HepG2 (cell line): ENCODE data around the gene EPN3. TPM values are rescaled to one million over a fixed set of nuclear protein-coding genes. Genes with fewer than 3 reads are reported as not detected.

Experiments
- FOSL1 ChIP-seq: sonication (generic); formaldehyde crosslinking; IDR thresholded peaks from 2 replicates; pipeline ENCODE4 v1.9.0; 2021; ENCODE audit warnings: missing genetic modification reagents, borderline replicate concordance
- NFIB ChIP-seq: sonication (generic); formaldehyde crosslinking; IDR thresholded peaks from 2 replicates; pipeline ENCODE4 v1.9.0; 2021; ENCODE audit warnings: missing genetic modification reagents, mild to moderate bottlenecking, borderline replicate concordance
- SMC3 ChIP-seq: IDR thresholded peaks from 2 replicates; pipeline ENCODE4 v1.6.1; 2011; ENCODE audit warnings: low read length, improper control_type of control experiment
- TAF1 ChIP-seq: sonication (generic); formaldehyde crosslinking; IDR thresholded peaks from 2 replicates; pipeline ENCODE4 v1.4.0; 2020; ENCODE audit warnings: missing genetic modification reagents
- ZNF468 ChIP-seq: sonication (generic); formaldehyde crosslinking; IDR thresholded peaks from 2 replicates; pipeline ENCODE4 v1.8.0; 2022; ENCODE audit warnings: mild to moderate bottlenecking, moderate library complexity, missing genetic modification reagents
- ZNF572 ChIP-seq: sonication (generic); formaldehyde crosslinking; IDR thresholded peaks from 2 replicates; pipeline ENCODE4 v1.5.1; 2020; ENCODE audit warnings: mild to moderate bottlenecking, missing genetic modification reagents
- ZNF678 ChIP-seq: sonication (generic); formaldehyde crosslinking; IDR thresholded peaks from 2 replicates; pipeline ENCODE4 v1.4.0; 2020; ENCODE audit warnings: mild to moderate bottlenecking, missing genetic modification reagents
- ZNF777 ChIP-seq: sonication (generic); formaldehyde crosslinking; IDR thresholded peaks from 2 replicates; pipeline ENCODE4 v1.4.0; 2020; ENCODE audit warnings: missing genetic modification reagents
- ZZZ3 ChIP-seq: sonication (generic); formaldehyde crosslinking; IDR thresholded peaks from 2 replicates; pipeline ENCODE4 v1.4.0; 2020; ENCODE audit warnings: missing genetic modification reagents, mild to moderate bottlenecking, borderline replicate concordance
- polyA plus RNA-seq, 8 experiments: library from polyadenylated mRNA; depleted of rRNA in 3 of 8; stranded (reverse) in 7 of 8; unstranded in 1 of 8; fragments of >200 nt; fragmentation: Illumina TruSeq in 4 of 8; extraction: Trizol in 4 of 8; gene quantifications; 2 replicates each; pipeline versions ENCODE4 v1.2.1 to v1.2.3, GENCODE V29; 2011 to 2016; ENCODE audit warnings: low read depth in 4 of 8, missing spikeins in 1 of 8, mixed read lengths in 1 of 8; ENCODE audit not compliant: insufficient read depth in 1 of 8
- total RNA-seq, 5 experiments: library from RNA; depleted of rRNA; stranded (reverse); fragments of >200 nt; fragmentation: Illumina TruSeq; extraction: Trizol; gene quantifications; 2 replicates each; pipeline ENCODE4 v1.2.3, GENCODE V29; 2016; ENCODE audit warnings: low read depth in 1 of 5
- TF ChIP-seq, protein P1 (sequence below): sonication (generic); formaldehyde crosslinking; IDR thresholded peaks from 2 replicates; pipeline ENCODE4 v1.4.0; 2020; ENCODE audit warnings: missing genetic modification reagents
- TF ChIP-seq, protein P2 (sequence below): sonication (generic); formaldehyde crosslinking; IDR thresholded peaks from 2 replicates; pipeline ENCODE4 v1.8.0; 2022; ENCODE audit warnings: missing genetic modification reagents, mild to moderate bottlenecking, moderate library complexity, borderline replicate concordance
- TF ChIP-seq, protein P3 (sequence below): sonication (generic); formaldehyde crosslinking; IDR thresholded peaks from 2 replicates; pipeline ENCODE4 v1.5.0; 2020; ENCODE audit warnings: missing genetic modification reagents, mild to moderate bottlenecking, borderline replicate concordance
- TF ChIP-seq, protein P4 (sequence below): sonication (generic); formaldehyde crosslinking; IDR thresholded peaks from 2 replicates; pipeline ENCODE4 v1.9.0; 2021; ENCODE audit warnings: missing genetic modification reagents, borderline replicate concordance

The EPN3 gene
- total and polyA plus RNA-seq, 2 of the 13 experiments (the other 11 are each of a cell fraction or from before 2014, with no cell fraction given), result 0.11 to 0.95 TPM

DNA sequence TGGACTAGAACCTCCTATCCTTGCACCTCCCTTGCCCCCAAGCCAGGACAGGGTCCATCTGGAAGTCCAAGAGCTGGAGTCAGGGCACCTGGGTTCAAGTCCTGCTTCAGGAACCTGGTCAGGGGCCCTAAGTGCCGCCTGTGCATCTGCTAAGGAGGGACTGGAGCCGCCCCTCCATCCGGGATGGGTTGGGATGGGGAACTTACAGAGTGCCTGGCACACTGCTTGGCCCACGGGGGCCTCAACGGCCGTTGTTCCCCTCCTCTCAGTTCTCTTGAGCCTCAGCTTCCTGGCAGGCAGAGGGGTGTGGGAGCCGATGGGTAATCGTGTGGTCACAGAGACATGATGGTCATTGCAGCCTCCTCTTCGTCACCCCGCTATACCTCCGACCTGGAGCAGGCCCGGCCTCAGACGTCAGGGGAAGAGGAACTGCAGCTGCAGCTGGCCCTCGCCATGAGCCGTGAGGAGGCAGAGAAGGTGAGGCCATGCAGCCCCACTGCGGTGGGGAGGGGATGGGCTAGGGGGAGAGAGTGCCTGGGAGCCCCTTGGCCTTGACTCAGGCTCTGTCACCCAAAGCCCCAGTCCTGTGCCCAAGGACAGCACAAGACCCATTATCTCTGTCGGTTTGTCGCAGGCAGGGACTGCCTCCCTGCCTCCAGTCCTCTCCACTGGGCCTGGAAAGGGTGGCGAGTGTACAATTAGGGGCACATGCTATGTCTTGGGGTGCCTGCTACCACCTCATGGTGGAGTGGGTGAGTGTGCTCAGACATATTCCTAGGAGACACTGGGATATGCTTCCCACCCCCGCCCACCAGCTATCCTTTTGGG lies 5.4 kb downstream of the EPN3 start (continued):
- TF ChIP-seq SMC3 (no peak), TAF1 (no peak), FOSL1 (CRISPR knock-in tag) (no peak), ZNF572 (no peak; the same call in 1 of the 2 replicates), ZNF777 (no peak), ZNF468 (CRISPR knock-in tag) (no peak), NFIB (CRISPR knock-in tag) (no peak), ZZZ3 (no peak), ZNF678 (CRISPR knock-in tag) (no peak)
- TF ChIP-seq, protein P1, sequence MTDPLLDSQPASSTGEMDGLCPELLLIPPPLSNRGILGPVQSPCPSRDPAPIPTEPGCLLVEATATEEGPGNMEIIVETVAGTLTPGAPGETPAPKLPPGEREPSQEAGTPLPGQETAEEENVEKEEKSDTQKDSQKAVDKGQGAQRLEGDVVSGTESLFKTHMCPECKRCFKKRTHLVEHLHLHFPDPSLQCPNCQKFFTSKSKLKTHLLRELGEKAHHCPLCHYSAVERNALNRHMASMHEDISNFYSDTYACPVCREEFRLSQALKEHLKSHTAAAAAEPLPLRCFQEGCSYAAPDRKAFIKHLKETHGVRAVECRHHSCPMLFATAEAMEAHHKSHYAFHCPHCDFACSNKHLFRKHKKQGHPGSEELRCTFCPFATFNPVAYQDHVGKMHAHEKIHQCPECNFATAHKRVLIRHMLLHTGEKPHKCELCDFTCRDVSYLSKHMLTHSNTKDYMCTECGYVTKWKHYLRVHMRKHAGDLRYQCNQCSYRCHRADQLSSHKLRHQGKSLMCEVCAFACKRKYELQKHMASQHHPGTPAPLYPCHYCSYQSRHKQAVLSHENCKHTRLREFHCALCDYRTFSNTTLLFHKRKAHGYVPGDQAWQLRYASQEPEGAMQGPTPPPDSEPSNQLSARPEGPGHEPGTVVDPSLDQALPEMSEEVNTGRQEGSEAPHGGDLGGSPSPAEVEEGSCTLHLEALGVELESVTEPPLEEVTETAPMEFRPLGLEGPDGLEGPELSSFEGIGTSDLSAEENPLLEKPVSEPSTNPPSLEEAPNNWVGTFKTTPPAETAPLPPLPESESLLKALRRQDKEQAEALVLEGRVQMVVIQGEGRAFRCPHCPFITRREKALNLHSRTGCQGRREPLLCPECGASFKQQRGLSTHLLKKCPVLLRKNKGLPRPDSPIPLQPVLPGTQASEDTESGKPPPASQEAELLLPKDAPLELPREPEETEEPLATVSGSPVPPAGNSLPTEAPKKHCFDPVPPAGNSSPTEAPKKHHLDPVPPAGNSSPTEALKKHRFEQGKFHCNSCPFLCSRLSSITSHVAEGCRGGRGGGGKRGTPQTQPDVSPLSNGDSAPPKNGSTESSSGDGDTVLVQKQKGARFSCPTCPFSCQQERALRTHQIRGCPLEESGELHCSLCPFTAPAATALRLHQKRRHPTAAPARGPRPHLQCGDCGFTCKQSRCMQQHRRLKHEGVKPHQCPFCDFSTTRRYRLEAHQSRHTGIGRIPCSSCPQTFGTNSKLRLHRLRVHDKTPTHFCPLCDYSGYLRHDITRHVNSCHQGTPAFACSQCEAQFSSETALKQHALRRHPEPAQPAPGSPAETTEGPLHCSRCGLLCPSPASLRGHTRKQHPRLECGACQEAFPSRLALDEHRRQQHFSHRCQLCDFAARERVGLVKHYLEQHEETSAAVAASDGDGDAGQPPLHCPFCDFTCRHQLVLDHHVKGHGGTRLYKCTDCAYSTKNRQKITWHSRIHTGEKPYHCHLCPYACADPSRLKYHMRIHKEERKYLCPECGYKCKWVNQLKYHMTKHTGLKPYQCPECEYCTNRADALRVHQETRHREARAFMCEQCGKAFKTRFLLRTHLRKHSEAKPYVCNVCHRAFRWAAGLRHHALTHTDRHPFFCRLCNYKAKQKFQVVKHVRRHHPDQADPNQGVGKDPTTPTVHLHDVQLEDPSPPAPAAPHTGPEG (CRISPR knock-in tag), result no peak
- TF ChIP-seq, protein P2, sequence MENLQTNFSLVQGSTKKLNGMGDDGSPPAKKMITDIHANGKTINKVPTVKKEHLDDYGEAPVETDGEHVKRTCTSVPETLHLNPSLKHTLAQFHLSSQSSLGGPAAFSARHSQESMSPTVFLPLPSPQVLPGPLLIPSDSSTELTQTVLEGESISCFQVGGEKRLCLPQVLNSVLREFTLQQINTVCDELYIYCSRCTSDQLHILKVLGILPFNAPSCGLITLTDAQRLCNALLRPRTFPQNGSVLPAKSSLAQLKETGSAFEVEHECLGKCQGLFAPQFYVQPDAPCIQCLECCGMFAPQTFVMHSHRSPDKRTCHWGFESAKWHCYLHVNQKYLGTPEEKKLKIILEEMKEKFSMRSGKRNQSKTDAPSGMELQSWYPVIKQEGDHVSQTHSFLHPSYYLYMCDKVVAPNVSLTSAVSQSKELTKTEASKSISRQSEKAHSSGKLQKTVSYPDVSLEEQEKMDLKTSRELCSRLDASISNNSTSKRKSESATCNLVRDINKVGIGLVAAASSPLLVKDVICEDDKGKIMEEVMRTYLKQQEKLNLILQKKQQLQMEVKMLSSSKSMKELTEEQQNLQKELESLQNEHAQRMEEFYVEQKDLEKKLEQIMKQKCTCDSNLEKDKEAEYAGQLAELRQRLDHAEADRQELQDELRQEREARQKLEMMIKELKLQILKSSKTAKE, result no peak
- TF ChIP-seq, protein P3, sequence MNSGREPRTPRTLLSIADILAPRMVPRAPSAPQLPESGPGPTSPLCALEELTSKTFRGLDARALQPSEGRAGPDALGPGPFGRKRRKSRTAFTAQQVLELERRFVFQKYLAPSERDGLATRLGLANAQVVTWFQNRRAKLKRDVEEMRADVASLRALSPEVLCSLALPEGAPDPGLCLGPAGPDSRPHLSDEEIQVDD (CRISPR knock-in tag), result no peak
- TF ChIP-seq, protein P4, sequence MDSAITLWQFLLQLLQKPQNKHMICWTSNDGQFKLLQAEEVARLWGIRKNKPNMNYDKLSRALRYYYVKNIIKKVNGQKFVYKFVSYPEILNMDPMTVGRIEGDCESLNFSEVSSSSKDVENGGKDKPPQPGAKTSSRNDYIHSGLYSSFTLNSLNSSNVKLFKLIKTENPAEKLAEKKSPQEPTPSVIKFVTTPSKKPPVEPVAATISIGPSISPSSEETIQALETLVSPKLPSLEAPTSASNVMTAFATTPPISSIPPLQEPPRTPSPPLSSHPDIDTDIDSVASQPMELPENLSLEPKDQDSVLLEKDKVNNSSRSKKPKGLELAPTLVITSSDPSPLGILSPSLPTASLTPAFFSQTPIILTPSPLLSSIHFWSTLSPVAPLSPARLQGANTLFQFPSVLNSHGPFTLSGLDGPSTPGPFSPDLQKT (CRISPR knock-in tag), result no peak
